Stimulated activated CD4-positive, alpha-beta T cell treated with anti-CD3 and anti-CD28 coated beads, Interleukin-12 subunit alpha, Interleukin-12 subunit beta, amount 100 ng/mL, for 24 hours (primary cell): ENCODE results near the gene NLRX1.
"Not testable (repeated sequence)": the region's sequence is repeated elsewhere in the genome, so short reads cannot be mapped to it uniquely, and the experiment has no call there.

Experiments
- DNase-seq, 2 experiments: peaks; one replicate each; pipeline ENCODE4 v3.0.0-alpha.2; 2020; ENCODE audit warnings: low read depth in 2 of 2

Gene NLRX1

GRCh38 chr11:119207415-119207960, 39.0 kb downstream of the NLRX1 start:
- DNase-seq = no peak

GRCh38 chr11:119209186-119209585, 40.7 kb downstream of the NLRX1 start:
- no peak for DNase-seq

DNA sequence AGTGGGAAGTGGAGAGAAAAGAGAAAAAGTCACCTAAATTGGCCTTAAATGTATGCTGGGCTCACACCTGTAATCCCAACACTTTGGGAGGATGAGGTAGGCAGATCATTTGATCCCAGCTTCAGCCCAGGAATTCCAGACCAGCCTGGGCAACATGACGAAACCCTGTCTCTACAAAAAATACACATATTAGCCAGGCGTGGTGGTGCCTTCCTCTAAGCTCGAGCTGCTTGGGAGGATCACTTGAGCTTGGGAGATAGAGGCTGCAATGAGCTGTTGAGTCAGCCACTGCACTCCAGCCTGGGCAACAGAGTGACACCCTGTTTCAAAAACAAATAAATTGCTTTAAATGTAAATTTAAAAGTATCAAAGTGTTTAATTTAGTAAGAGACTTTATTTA, 41.5 kb downstream of the NLRX1 start:
- no peak for DNase-seq

DNA sequence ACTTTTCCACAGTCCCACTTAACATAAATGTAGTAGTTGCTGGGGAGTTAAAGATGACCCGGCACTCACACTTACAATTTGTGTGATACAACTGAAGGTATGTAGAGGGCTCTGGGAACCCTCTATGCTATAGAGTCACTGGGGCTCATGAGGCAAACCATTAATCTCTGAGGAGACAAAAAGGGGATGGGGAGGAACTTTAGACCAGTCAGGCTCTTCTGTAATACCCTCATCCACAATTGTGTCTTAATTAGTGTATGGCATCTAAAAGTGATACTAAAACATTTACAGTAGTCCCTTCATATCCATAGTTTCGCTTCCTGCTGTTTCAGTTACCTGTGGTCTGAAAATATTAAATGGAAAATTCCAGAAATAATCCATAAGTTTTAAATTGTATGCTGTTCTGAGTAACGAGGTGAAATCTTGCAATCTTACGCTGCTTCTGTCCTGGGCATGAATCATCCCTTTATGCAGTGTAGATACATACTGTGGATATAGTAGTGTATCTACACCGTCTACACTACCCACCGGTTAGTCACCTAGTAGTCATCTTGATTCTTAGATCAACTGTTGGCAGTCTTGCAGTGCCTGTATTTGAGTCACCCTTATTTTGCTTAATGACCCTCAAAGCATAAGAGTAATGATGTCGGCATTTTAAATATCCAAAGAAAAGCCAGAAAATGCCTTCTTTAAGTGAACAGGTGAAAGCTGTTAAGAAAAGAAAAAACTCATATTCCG, 49.8 kb downstream of the NLRX1 start:
- DNase-seq = no peak

DNA sequence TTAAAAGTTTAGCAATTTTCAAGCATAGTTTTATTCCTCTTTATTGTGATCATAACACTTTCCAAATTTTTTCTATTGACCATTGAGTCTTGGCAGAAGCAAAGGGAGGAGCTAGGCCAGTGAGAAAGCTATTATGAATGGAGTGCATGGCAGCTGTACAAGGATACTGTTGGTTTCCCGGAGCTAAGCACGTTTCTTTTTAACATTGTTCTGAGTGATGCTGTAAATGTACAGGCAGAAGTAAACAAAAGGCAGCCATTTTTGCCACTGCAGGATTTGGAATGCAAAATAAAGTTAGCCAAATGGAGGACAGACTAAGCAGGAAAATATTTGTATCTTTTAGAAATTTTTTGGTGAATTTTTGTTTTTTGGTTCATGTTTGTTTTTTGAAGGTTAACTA, 53.8 kb downstream of the NLRX1 start:
- no peak for DNase-seq

- DNase-seq = no peak
Observed at GRCh38 chr11:119222891-119223290, 54.4 kb downstream of the NLRX1 start.

GRCh38 chr11:119223856-119224255, 55.3 kb downstream of the NLRX1 start:
- no peak for DNase-seq

DNA sequence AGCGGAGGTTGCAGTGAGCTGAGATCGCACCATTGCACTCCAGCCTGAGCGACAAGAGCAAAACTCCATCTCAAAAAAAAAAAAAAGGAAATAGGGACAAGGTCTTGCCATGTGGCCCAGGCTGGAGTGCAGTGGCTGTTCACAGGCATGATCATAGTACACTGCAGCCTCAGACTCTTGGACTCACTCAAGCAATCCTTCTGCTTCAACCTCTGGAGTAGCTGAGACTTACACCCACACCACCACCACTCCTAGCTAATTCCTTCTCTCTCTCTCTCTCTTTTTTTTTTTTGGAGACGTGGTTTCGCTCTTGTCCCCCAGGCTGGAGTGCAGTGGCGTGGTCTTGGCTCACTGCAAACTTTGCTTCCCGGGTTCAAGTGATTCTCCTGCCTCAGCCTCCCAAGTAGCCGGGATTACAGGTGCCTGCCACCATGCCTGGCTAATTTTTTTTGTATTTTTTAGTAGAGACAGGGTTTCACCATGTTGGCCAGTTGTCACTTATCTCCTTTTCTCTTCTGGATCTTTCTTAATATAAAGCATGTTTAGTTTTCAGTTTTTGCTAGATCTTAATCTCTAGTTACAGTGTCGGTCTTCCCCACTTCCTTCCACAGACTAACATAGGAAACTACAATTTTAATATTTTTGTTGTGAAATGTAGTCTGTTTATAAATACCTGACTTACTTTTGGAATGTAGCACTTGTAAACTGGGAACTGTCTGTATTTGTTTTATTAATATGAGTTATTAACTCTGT, 60.2 kb downstream of the NLRX1 start:
- DNase-seq = not testable (repeated sequence)

DNA sequence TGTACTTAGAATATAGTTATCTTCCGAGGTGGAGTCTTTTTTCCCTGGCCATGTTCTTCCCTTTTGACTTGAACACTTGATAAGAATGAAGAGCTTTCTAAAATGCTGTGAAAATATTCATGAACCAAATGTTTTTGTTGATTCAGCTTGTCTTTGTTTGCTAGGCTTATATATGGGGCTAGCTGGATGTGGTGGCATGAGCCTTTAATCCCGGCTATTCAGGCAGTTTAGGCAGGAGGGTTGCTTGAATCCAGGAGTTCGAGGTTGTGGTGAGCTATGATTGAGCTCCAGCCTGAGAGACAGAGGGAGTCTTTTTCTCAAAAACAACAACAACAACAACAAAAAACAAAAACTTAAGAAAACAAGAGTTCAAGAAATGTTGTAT, 60.8 kb downstream of the NLRX1 start:
- DNase-seq = no peak

DNA sequence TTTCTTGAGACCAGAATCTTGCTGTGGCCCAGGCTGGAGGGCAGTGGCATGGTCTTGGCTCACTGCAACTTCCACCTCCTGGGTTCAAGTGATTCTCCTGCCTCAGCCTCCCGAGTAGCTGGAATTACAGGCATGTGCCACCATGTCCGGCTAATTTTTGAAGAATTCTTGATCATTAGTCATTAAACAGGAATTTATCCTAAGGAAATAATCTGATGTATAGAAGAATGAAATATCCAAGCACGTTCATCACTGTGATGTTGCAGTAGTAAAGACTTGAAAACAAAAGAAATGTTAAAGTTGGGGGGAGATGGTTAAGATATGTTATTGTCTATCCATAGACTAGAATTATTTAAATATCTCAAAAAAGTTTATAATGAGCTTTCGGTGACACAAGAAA, 61.2 kb downstream of the NLRX1 start:
- no peak for DNase-seq
